Activated gamma-delta T cell treated with anti-CD3 and anti-CD28 coated beads, Interleukin-2, amount 50 U/mL, for 16 hours (primary cell): ENCODE measurements around the gene PTGER4.
"Not testable (repeated sequence)": the region's sequence is repeated elsewhere in the genome, so short reads cannot be mapped to it uniquely, and the experiment has no call there.

Experiments
- DNase-seq: peaks from one replicate; pipeline ENCODE4 v3.0.0-alpha.2; 2020; ENCODE audit warnings: low read depth

The PTGER4 gene

DNA sequence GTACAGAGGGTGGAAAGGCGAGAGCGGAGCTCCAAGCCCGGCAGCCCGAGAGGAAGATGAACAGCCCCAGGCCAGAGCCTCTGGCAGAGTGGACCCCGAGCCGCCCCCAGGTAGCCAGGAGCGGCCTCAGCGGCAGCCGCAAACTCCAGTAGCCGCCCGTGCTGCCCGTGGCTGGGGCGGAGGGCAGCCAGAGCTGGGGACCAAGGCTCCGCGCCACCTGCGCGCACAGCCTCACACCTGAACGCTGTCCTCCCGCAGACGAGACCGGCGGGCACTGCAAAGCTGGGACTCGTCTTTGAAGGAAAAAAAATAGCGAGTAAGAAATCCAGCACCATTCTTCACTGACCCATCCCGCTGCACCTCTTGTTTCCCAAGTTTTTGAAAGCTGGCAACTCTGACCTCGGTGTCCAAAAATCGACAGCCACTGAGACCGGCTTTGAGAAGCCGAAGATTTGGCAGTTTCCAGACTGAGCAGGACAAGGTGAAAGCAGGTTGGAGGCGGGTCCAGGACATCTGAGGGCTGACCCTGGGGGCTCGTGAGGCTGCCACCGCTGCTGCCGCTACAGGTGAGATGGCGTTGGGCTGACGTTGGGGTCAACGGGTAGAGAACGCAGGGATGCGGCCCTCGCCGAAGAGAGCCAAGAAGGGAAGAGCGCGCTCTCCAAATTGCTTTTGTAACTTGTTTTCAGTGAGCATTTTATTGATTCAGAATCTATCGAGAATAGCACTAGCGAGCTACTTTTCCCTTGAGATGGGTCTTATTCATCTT, at the start of gene PTGER4:
TSS of gene PTGER4 (plus strand) at position 3 of the 769 bp plus-strand sequence. CDS start 1,079 bp downstream, outside the sequence.
- no peak for DNase-seq

DNA sequence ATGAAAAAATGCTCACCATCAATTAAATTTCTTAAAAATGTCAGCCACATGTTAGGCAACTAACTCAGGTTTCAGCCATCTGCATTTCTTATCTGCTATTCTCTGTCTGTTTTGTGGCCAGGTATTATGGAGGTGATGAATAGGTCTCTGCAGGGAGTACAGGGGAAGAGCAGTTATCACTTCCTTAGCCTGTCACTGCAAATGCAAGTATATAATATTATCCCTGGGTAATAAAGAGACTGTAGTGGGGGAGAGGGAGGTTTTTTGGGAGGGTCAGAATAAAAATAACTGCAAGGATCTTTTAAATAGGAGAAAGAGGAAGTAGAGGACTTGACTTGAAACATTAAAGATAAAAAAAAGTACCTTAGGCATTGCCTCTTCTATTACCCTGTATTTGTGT, 49.6 kb upstream of the PTGER4 start:
- DNase-seq, result no peak

DNA sequence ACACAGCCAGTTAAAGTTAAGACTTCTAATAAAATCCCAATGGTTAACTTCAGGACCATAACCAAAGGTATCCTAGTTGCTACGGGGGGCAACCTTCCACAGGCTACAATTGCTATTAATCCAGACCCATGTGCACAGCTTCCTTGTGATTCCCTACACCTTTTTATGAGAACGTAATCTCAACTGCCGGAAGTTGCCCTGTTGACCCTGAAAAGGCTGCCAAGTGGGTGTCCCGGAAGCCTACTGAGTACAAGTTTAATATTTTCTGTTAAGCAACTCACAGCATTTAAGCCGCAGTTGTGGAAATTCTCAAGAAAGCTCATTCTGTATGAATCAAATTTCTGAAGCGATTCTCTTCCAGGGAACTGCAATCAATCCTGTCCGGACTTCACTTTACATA, 48.5 kb upstream of the PTGER4 start:
- no peak for DNase-seq

DNA sequence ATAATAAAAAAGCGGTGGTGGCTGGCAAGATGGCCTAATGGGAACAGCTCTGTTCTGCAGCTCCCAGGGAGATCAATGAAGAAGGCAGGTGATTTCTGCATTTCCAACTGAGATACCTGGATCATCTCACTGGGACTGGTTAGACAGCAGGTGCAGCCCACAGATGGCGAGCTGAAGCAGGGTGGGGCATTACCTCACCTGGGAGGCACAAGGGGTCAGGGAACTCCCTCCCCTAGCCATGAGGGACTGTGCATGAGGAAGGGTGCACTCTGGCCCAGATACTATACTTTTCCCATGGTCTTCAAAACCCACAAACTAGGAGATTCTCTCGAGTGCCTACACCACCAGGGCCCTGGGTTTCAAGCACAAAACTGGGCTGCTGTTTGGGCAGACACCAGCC, 45.6 kb upstream of the PTGER4 start:
- no peak for DNase-seq

DNA sequence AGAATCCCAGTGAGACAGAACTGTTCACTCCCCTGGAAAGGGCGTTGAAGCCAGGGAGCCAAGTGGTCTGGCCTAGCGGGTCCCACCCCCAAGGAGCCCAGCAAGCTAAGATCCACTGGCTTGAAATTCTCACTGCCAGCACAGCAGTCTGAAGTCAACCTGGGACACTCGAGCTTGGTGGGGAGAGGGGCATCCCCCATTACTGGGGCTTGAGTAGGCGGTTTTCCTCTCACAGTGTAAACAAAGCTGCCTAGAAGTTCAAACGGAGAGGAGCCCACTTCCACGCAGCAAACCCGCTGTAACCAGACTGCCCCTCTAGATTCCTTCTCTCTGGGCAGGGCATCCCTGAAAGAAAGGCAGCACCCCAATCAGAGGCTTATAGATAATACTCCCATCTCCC, 45.1 kb upstream of the PTGER4 start:
- no peak for DNase-seq

DNA sequence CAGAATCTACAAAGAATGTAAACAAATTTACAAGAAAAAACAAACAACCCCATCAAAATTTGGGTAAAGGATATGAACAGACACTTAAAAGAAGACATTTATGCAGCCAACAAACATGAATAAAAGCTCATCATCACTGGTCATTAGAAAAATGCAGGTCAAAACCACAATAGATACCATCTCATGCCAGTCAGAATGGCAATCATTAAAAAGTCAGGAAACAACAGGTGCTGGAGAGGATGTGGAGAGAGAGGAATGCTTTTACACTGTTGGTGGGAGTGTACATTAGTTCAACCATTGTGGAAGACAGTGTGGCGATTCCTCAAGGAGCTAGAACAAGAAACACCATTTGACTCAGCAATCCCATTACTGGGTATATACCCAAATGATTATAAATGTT, 40.2 kb upstream of the PTGER4 start:
- not testable (repeated sequence) for DNase-seq

DNA sequence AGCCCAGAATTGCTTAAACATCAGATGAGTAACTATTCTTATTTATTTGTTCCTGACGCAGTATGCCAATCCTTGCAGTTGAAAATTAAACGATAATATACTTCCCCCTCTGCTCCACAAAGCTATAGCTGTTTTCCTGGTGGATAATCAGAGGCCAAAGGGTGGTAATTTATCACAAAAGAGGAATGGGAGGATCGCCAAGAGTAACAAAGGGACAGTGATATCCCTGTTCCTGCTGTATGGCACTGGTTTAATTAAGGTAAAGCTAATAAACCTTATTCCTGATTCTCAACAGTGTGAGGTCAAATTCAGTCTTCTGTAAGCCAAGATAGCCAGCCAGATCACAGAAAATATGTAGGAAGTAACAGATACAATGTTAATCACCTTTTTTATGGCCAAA, 33.4 kb upstream of the PTGER4 start:
- DNase-seq, result no peak

DNA sequence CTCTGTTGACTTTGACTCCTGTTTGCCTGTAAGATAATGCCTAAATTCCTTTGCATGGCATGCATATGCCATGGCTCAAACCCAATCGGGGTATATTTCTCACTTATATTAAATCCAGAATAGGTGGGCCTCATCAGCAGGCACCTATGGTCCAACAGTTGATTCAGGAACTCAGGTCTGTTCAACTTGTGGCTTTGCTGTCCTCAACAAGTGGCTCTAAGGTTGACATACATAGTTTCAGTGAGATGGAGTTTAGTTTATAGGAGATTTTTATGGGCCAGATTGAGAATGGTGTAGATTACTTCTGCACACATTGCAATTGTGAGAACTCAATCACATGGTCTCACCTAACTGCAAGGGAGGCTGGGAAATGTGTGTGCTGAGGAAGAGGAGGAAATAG, 31.6 kb upstream of the PTGER4 start:
- no peak for DNase-seq

DNA sequence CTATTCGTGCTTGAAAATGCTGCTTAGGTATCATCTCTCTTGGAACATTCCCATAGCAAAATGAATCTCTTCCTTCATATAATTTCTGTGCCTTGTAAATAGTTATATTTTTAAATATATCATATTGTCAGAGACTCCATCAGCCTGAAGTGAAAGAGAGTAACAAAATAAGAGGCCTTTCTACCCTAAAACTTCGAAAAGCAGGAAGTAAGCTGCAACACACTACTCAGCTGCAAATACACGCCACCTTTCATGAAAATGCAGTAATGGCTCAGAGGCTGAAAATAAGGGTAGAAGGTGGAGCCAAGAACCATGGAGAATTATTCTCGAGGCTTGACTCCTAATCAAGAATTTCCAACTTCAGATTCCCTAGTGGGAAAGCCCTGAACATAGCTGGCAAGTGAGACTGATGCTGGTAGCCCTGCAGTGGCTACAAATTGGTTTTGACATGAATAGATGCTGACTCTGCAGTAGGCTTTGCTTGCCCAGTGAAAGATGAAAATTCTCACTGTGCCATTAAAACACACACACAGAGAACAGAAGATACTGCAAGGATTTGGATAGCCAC, 30.2 kb upstream of the PTGER4 start:
- DNase-seq, result no peak

DNA sequence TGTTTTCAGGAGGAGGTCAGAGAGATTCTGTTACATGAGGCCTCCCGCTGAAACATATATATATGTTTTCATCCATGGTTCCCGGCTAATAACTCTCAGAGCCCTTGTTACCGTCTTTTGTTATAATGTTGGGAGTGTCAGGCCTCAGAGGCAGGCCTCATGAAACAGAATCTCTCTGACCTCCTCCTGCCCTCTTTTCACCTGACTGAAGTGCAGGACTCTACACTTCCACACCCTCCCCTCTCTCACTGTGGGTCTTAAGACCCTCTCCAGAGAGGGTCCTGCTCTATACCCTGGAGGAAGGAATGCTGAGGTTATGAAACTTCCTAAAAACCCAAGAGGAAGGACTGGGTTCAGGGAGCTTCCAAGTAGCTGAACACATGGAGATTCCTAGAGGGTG, 28.5 kb upstream of the PTGER4 start:
- no peak for DNase-seq

DNA sequence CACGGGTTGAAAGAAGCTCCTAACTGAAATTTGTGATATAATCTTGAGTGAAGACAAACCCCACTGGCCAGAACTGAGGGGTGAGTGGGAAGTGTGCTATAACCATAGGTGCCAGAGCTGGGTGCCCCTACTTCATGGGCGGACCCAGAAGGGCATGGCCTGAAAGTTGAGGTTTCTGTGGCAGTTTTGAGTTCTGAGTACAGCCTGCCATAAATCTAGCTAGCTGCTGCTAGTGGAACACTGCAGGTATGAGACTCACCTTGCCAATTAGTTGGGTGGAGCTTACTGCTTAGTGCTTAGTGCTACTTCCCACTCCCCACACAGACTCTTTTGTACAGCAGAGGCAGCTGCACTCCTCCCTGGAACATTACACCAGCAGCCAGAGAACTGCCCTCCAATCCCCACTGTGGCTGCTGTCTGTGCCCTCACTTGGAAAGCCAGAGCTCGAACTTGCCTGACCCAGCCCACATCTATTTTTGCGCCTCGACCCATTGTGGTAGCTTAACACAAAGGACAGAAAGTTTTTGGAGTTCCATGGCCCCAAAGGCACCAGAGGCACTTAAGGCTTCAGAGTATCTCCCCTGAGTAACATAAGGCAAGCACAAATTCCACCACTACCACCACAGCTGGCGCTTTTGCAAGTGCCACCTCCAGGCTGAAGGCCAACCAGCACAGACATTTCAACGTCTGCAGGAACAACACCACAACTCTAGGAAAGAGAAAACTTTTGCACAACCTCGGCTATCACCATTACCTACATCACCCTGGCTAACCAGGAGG, 27.1 kb upstream of the PTGER4 start:
- DNase-seq, result no peak

DNA sequence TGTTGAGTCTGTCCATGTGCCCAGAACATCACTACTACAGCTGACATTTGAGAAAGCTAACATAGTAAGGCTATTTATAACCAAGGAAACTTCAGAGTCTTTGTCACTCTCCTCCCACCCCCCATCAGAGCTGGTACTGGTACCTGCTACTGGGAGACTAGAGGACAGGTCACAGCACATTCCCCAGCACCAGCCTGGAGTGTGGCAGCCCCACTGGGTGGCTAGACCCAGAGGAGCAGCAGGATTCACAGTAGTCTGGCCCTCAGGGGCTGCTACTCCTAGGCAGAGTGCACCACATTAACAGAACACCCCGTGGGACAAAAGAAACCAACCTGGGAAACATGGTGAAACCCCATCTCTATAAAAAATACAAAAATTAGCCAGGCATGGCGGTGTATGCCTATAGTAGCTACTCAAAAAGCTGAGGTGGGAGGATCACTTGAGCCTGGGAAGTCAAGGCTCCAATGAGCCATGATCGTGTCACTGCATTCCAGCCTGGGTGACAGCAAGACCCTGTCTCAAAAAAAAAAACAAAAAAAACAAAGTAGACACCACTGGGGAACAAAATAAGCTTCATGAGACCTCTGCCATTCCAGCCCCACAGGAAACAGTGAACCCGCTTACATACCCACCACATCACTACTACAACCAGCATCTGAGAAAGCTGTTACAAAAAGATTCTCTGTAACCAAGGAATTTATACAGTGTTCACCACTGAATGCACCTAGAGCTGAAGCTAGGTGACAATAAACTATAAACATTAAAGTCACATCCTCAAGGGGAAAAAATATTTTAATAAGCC, 26.3 kb upstream of the PTGER4 start:
- no peak for DNase-seq

DNA sequence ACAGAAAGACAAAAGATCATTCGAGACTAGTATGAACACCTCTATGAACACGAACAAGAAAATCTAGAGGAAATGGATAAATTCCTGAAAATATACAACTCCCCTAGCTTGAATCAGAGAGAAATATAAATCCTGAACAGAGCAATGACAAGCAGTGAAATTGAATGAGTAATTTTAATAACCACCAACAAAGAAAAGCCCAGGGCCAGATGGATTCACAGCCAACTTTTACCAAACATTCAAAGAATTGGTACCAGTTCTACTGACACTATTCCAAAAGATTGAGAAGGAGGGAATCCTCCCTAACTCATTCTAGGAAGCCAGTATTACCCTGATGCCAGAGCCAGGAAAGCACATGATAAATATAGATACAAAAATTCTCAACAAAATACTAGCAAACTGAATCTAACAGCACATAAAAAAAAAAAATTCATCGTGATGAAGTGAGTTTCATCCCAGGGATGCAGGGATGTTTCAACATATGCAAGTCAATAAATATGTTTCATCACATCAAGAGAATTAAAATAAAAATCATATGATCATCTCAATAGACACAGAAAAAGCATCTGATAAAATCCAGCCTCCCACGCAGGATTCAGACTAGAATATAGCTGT, 25.2 kb upstream of the PTGER4 start:
- no peak for DNase-seq

DNA sequence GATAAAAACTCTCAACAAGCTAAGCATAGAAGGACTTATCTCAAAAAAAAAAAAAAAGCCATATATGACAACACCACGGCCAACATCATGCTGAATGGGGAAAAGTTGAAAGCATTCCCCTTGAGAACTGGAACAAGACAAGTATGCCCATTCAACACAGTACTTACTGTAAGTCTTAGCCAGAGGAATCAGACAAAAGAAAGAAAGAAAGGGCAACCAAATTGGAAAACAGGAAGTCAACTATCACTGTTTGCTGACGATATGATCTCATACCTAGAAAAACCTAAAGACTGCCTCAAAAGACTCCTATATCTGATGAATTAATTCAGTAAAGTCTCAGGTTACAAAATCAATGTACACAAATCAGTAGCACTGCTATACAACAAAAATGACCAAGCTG, 24.6 kb upstream of the PTGER4 start:
- DNase-seq, result no peak

DNA sequence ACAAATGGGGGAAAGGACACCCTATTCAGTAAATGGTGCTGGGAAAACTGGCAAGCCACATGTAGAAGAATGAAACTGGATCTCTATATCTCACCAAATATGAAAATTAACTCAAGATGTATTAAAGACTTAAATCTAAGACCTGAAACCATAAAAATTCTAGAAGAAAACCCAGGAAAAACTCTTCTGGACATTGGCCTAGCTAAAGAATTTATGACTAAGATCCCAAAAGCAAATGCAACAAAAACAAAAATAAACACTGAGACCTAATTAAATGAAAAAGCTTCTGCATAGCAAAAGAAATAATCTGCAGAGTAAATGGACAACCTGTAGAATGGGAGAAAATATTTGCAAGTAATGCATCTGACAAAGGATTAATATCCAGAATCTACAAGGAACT, 23.6 kb upstream of the PTGER4 start:
- DNase-seq, result not testable (repeated sequence)

DNA sequence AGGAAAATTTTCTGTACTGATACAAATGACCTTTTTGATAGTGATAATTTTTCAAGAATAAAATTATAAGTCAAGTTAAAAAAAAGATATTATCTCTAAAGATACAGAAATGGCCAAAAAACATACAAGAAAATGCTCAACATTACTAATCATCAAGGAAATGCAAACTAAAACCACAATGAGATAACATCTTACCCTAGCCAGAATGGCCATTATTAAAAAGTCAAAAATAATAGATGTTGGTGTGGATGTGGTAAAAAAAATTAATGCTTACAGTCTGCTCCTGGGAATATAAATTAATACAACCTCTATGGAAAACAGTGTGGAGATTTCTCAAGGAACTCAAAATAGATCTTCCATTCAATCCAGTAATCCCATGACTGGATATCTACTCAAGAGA, 22.9 kb upstream of the PTGER4 start:
- no peak for DNase-seq

DNA sequence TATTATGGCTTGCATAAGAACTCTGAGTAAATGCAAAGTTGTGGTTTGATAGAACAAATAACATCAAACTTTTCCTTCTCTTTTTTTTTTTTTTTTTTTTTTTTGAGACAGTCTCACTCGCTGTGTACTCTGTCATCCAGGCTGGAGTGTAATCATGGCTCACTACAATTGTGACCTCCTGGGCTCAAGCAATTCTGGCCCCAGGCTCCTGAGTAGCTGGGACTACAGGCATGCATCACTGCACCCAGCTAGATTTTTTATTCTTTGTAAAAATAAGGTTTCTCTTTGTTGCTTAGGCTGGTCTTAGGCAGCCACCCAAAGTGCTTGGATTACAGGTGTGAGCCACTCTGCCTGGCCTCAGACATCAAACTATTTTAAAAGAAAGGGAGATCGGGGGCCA, 19.0 kb upstream of the PTGER4 start:
- DNase-seq, result no peak

DNA sequence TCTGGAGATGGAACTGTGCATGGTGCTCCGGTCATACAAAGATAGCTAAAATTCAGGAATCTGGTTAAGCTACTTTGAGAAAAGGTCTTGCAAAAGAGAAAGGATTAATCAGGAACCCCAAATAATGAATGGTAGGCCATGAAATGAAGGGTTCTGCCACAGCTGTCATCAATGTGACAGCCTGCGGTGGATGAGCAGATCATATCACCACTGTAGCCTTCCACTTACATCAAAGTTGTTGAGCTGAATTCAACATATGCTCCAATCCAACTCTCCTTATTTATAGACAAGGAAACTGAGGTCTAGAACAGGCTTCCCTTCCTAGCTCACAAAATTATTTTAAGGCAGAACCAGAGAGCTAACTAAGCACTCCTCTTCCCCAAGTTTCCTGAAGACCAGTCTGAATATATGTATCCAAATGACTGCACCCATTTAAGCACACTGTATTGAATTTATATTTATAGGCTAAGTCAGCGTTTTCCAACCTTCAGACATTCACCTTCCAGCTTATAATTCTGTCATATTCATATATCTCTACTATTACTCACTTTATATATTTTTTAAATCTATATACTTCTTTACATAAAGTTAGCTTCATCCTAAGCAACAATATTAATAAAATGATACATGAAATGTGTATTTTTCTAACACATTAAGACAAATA, 13.9 kb upstream of the PTGER4 start:
- DNase-seq, result no peak

DNA sequence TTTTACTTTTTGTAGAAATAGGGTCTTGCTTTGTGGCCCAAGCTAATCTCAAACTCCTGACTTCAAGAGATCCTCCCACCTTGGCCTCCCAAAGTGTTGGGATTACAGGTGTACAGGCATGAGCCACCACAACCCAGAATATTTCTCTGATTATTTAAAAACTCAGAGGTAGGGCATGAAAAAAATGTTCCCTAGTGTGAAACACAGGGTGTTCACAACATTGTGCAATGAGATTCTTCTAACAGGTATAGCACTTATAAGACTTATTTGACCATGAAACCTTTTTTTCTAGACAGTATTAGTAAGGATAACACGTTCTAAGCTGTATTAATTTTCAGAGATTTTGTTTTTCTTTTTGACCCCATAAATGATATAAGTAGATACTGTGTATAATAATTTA, 13.1 kb upstream of the PTGER4 start:
- DNase-seq, result no peak

DNA sequence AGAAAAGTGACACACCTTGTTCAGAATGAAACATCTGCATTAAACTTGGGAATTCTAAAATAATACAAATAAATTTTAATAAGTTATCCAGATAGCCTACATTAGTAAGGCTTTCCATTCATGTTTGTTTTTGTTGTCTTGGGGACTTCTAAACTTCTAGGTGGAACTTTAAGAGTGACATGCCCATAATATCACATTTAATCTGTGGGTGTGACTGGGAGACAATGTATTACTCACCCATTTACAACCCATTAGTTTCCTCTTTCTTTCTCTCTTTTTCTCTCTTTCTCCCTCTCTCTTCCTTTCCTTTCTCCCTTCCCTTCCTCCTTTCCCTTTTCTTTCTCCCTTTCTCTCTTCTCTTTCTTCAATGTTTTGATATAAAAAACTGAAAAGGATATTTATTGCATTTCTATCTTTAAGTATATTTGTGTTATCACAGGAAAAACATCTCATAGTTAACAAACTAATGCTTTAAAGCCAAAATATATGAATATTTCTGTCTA, 12.5 kb upstream of the PTGER4 start:
- no peak for DNase-seq
